SK-N-SH treated with all-trans-retinoic acid at 6 μM for 48 hours (cell line): ENCODE results near the gene POLH.

Source experiments
- ATAC-seq: fragments of 200-7000 bp; cut with Tn5 transposase; 3 replicates; pipeline ENCODE4 v1.9.1; 2020; ENCODE audit warnings: mild to moderate bottlenecking, moderate library complexity
- ARNTL ChIP-seq: fragments of 450-650 bp; formaldehyde crosslinking; IDR thresholded peaks from 2 replicates; pipeline ENCODE4 v1.5.0; 2020; ENCODE audit warnings: low read depth, mild to moderate bottlenecking, moderate library complexity, borderline replicate concordance
- BACH2 ChIP-seq: fragments of 250-450 bp; sonication (Bioruptor Pico); IDR thresholded peaks from 2 replicates; pipeline ENCODE4 v1.9.0; 2021; ENCODE audit warnings: mild to moderate bottlenecking, borderline replicate concordance
- CREB5 ChIP-seq: fragments of 250-450 bp; sonication (Bioruptor Pico); IDR thresholded peaks from 2 replicates; pipeline ENCODE4 v1.5.1; 2020; ENCODE audit warnings: low read depth, mild to moderate bottlenecking, moderate library complexity
- CSDC2 ChIP-seq: fragments of 250-450 bp; sonication (Bioruptor Pico); IDR thresholded peaks from 2 replicates; pipeline ENCODE4 v1.5.0; 2020; ENCODE audit warnings: mild to moderate bottlenecking, moderate library complexity
- CSRNP3 ChIP-seq: fragments of 250-450 bp; sonication (Bioruptor Pico); IDR thresholded peaks from 2 replicates; pipeline ENCODE4 v1.5.1; 2021; ENCODE audit warnings: mild to moderate bottlenecking, moderate library complexity
- ESRRG ChIP-seq: fragments of 250-450 bp; sonication (Bioruptor Pico); IDR thresholded peaks from 2 replicates; pipeline ENCODE4 v1.6.1; 2021; ENCODE audit warnings: mild to moderate bottlenecking
- GLIS3 ChIP-seq: fragments of 250-450 bp; sonication (Bioruptor Pico); IDR thresholded peaks from 2 replicates; pipeline ENCODE4 v1.5.0; 2020; ENCODE audit warnings: mild to moderate bottlenecking, moderate library complexity
- ISL1 ChIP-seq: fragments of 250-450 bp; sonication (Bioruptor Pico); IDR thresholded peaks from 2 replicates; pipeline ENCODE4 v2.1.2; 2022; ENCODE audit warnings: mild to moderate bottlenecking, moderate library complexity
- OSR1 ChIP-seq: fragments of 250-450 bp; sonication (Bioruptor Pico); IDR thresholded peaks from 2 replicates; pipeline ENCODE4 v1.8.0; 2022; ENCODE audit warnings: moderate library complexity, mild to moderate bottlenecking, inconsistent platforms
- PATZ1 ChIP-seq: fragments of 250-450 bp; sonication (Bioruptor Pico); IDR thresholded peaks from 2 replicates; pipeline ENCODE4 v1.8.0; 2020; ENCODE audit warnings: mild to moderate bottlenecking, moderate library complexity, borderline replicate concordance
- POU6F1 ChIP-seq: fragments of 250-450 bp; sonication (Bioruptor Pico); IDR thresholded peaks from 2 replicates; pipeline ENCODE4 v1.8.0; 2021; ENCODE audit warnings: low read depth, mild to moderate bottlenecking, moderate library complexity, borderline replicate concordance
- PPARA ChIP-seq: fragments of 250-450 bp; sonication (Bioruptor Pico); IDR thresholded peaks from 2 replicates; pipeline ENCODE4 v1.5.0; 2020; ENCODE audit warnings: mild to moderate bottlenecking, borderline replicate concordance
- RARB ChIP-seq: fragments of 250-450 bp; sonication (Bioruptor Pico); IDR thresholded peaks from 2 replicates; pipeline ENCODE4 v1.8.0; 2021; ENCODE audit warnings: mild to moderate bottlenecking, moderate library complexity
- SNAI2 ChIP-seq: fragments of 250-450 bp; sonication (Bioruptor Pico); IDR thresholded peaks from 2 replicates; pipeline ENCODE4 v1.5.0; 2020; ENCODE audit warnings: mild to moderate bottlenecking, moderate library complexity
- TCF4 ChIP-seq: fragments of 250-450 bp; sonication (Bioruptor Pico); IDR thresholded peaks from 2 replicates; pipeline ENCODE4 v1.8.0; 2021; ENCODE audit warnings: mild to moderate bottlenecking, moderate library complexity, borderline replicate concordance
- TOX ChIP-seq: fragments of 250-450 bp; sonication (Bioruptor Pico); IDR thresholded peaks from 2 replicates; pipeline ENCODE4 v1.8.0; 2021; ENCODE audit warnings: mild to moderate bottlenecking, moderate library complexity, borderline replicate concordance
- TSHZ2 ChIP-seq: fragments of 250-450 bp; sonication (Bioruptor Pico); IDR thresholded peaks from 2 replicates; pipeline ENCODE4 v1.5.0; 2020; ENCODE audit warnings: mild to moderate bottlenecking, moderate library complexity
- ZC3H10 ChIP-seq: fragments of 250-450 bp; sonication (Bioruptor Pico); IDR thresholded peaks from 2 replicates; pipeline ENCODE4 v1.5.1; 2021; ENCODE audit warnings: mild to moderate bottlenecking, moderate library complexity
- ZFP30 ChIP-seq: fragments of 450-650 bp; formaldehyde crosslinking; IDR thresholded peaks from 2 replicates; pipeline ENCODE4 v1.5.0; 2022; ENCODE audit warnings: mild to moderate bottlenecking, moderate library complexity
- ZNF565 ChIP-seq: fragments of 450-650 bp; formaldehyde crosslinking; conservative IDR thresholded peaks from 2 replicates; pipeline ENCODE4 v1.5.0; 2020; ENCODE audit warnings: low read depth, mild to moderate bottlenecking, moderate library complexity
- ZNF70 ChIP-seq: fragments of 450-650 bp; formaldehyde crosslinking; IDR thresholded peaks from 2 replicates; pipeline ENCODE4 v1.5.0; 2020; ENCODE audit warnings: mild to moderate bottlenecking, moderate library complexity
- ZNF8 ChIP-seq: fragments of 450-650 bp; formaldehyde crosslinking; IDR thresholded peaks from 2 replicates; pipeline ENCODE4 v1.5.0; 2020; ENCODE audit warnings: mild to moderate bottlenecking, moderate library complexity

Gene POLH

GRCh38 chr6:43575105-43575771 lies 747 bp upstream of the POLH start:
- TF ChIP-seq GLIS3 (CRISPR knock-in tag) (no peak), TSHZ2 (no peak), ZC3H10 (CRISPR knock-in tag) (no peak), TCF4 (CRISPR knock-in tag) (no peak), BACH2 (no peak), ZNF70 (CRISPR knock-in tag) (no peak), PATZ1 (CRISPR knock-in tag) (no peak), CSDC2 (CRISPR knock-in tag) (no peak), ESRRG (CRISPR knock-in tag) (no peak), OSR1 (CRISPR knock-in tag) (no peak), RARB (CRISPR knock-in tag) (no peak), CSRNP3 (CRISPR knock-in tag) (no peak), CREB5 (CRISPR knock-in tag) (no peak), ZFP30 (no peak), SNAI2 (CRISPR knock-in tag) (no peak), ZNF565 (CRISPR knock-in tag) (no peak), TOX (no peak), PPARA (CRISPR knock-in tag) (no peak)
- TF ChIP-seq, all 23 proteins: peak for 0
- ATAC-seq: peak; percentile 60

- TF ChIP-seq ISL1 (CRISPR knock-in tag): no peak
- TF ChIP-seq PPARA (CRISPR knock-in tag): no peak
- no peak for TF ChIP-seq ZNF70 (CRISPR knock-in tag)
- TF ChIP-seq SNAI2 (CRISPR knock-in tag): no peak
- TF ChIP-seq PATZ1 (CRISPR knock-in tag): no peak
- no peak for TF ChIP-seq TOX
- TF ChIP-seq POU6F1: no peak
- no peak for TF ChIP-seq ZNF565 (CRISPR knock-in tag)
- TF ChIP-seq ZNF8 (CRISPR knock-in tag): no peak
- no peak for TF ChIP-seq OSR1 (CRISPR knock-in tag)
- no peak for TF ChIP-seq TCF4 (CRISPR knock-in tag)
- no peak for TF ChIP-seq CSDC2 (CRISPR knock-in tag)
- no peak for TF ChIP-seq CSRNP3 (CRISPR knock-in tag)
- no peak for TF ChIP-seq BACH2
- TF ChIP-seq RARB (CRISPR knock-in tag): no peak
- TF ChIP-seq ZC3H10 (CRISPR knock-in tag): no peak
- no peak for TF ChIP-seq ARNTL (CRISPR knock-in tag)
- no peak for ATAC-seq
These were observed 2.8 kb downstream of the POLH start for GRCh38 chr6:43578748-43579147.
